Nephron (organoid): ENCODE results near the gene SCYGR8.

Experiments used
- H3K27ac Mint-ChIP-seq, 3 experiments: 2 replicates each; pipeline ENCODE4 v1.8.0; 2020; ENCODE audit warnings: mixed read lengths in 3 of 3, mild to moderate bottlenecking in 2 of 3, moderate library complexity in 1 of 3
- H3K27me3 Mint-ChIP-seq: 2 replicates; pipeline ENCODE4 v1.8.0; 2021; ENCODE audit warnings: low read depth, mild to moderate bottlenecking, moderate library complexity, mixed read lengths
- H3K36me3 Mint-ChIP-seq: 2 replicates; pipeline ENCODE4 v1.8.0; 2020; ENCODE audit warnings: low read depth, mixed read lengths
- H3K4me1 Mint-ChIP-seq: 2 replicates; pipeline ENCODE4 v1.8.0; 2020; ENCODE audit warnings: mixed read lengths
- H3K4me3 Mint-ChIP-seq, 3 experiments: 2 replicates each; pipeline ENCODE4 v1.8.0; 2020; ENCODE audit warnings: mild to moderate bottlenecking in 3 of 3, mixed read lengths in 3 of 3, moderate library complexity in 2 of 3
- H3K9me3 Mint-ChIP-seq: 2 replicates; pipeline ENCODE4 v1.8.0; 2020; ENCODE audit warnings: mixed read lengths
- CTCF ChIP-seq, 3 experiments: fragments of 200-600 bp; sonication (generic); IDR thresholded peaks; one replicate each; pipeline ENCODE4 v1.5.0; 2021; ENCODE audit warnings: antibody characterized with exemption in 3 of 3; ENCODE audit not compliant: unreplicated experiment in 3 of 3

Gene SCYGR8

GRCh38 chr2:227793148-227793712 is 47.5 kb downstream of the SCYGR8 start:
- Mint-ChIP-seq H3K36me3 (no peaks in the 10 kb centered on the region), H3K4me1 (no peaks in the 10 kb centered on the region), H3K27me3 (no peaks in the 10 kb centered on the region), H3K9me3 (no peaks in the 10 kb centered on the region), H3K27ac (no peak overlapping the region), H3K4me3 (no peak overlapping the region)
- no peak for TF ChIP-seq CTCF (IDR thresholded peaks at IDR 0.05; ENCODE audit: unreplicated experiment in 3 of 3)
